ENCODE results near the gene YY1.

Gene YY1

GRCh38 chr14:100289916-100290606 lies 51.1 kb downstream of the YY1 start:
- H3K4me1 ChIP-seq (ENCODE audit: insufficient read depth, low read length, severe bottlenecking), result peaks cover 5% of the 10 kb centered on the region
- H3K9me2 ChIP-seq (ENCODE audit: low read depth, low read length), result no peaks in the 10 kb centered on the region
- no peaks in the 10 kb centered on the region for H3F3A ChIP-seq (ENCODE audit: insufficient read depth, low read length)
- no peak overlapping the region for H3K4me2 ChIP-seq (ENCODE audit: low read length)
- H4K20me1 ChIP-seq (ENCODE audit: insufficient read depth, low read length), result no peaks in the 10 kb centered on the region
- H3K79me2 ChIP-seq (ENCODE audit: insufficient read depth, low read length), result no peaks in the 10 kb centered on the region
- no peak overlapping the region for H3K9ac ChIP-seq (ENCODE audit: low read length)
- H2AFZ ChIP-seq (ENCODE audit: low read length), result no peak overlapping the region
- no peaks in the 10 kb centered on the region for H3K9me3 ChIP-seq (ENCODE audit: low read length)
- no peaks in the 10 kb centered on the region for H3K36me3 ChIP-seq (ENCODE audit: insufficient read depth, low read length)
- H3K27me3 ChIP-seq (ENCODE audit: insufficient read depth, low read length), result no peaks in the 10 kb centered on the region
- TF ChIP-seq EZH2 (IDR thresholded peaks at IDR 0.05; ENCODE audit: borderline replicate concordance, low read length), result no peak
- TF ChIP-seq CTCF (IDR thresholded peaks at IDR 0.05; ENCODE audit: low read length), result no peak
- no peak overlapping the region for H3K4me3 ChIP-seq (ENCODE audit: low read depth, low read length, poor library complexity, severe bottlenecking)
- no peak overlapping the region for H3K27ac ChIP-seq (ENCODE audit: low read depth, low read length, poor library complexity, severe bottlenecking)

GRCh38 chr14:100290607-100291304 lies 51.8 kb downstream of the YY1 start:
- Histone ChIP-seq H3K79me2 (ENCODE audit: insufficient read depth, low read length) (no peaks in the 10 kb centered on the region), H3K4me2 (ENCODE audit: low read length) (no peak overlapping the region), H3K27ac (ENCODE audit: low read depth, low read length, poor library complexity, severe bottlenecking) (no peak overlapping the region), H4K20me1 (ENCODE audit: insufficient read depth, low read length) (no peaks in the 10 kb centered on the region), H3K9ac (ENCODE audit: low read length) (no peak overlapping the region), H3F3A (ENCODE audit: insufficient read depth, low read length) (no peaks in the 10 kb centered on the region), H3K27me3 (ENCODE audit: insufficient read depth, low read length) (no peaks in the 10 kb centered on the region), H3K9me3 (ENCODE audit: low read length) (no peaks in the 10 kb centered on the region), H3K4me3 (ENCODE audit: low read depth, low read length, poor library complexity, severe bottlenecking) (no peak overlapping the region), H3K4me1 (ENCODE audit: insufficient read depth, low read length, severe bottlenecking) (peaks cover 3% of the 10 kb centered on the region), H3K36me3 (ENCODE audit: insufficient read depth, low read length) (no peaks in the 10 kb centered on the region), H3K9me2 (ENCODE audit: low read depth, low read length) (no peaks in the 10 kb centered on the region), H2AFZ (ENCODE audit: low read length) (no peak overlapping the region)
- TF ChIP-seq EZH2 (IDR thresholded peaks at IDR 0.05; ENCODE audit: borderline replicate concordance, low read length) (no peak), CTCF (IDR thresholded peaks at IDR 0.05; ENCODE audit: low read length) (no peak)

- H3K4me1 ChIP-seq (ENCODE audit: insufficient read depth, low read length, severe bottlenecking), result no peaks in the 10 kb centered on the region
- H2AFZ ChIP-seq (ENCODE audit: low read length), result no peak overlapping the region
- H3F3A ChIP-seq (ENCODE audit: insufficient read depth, low read length), result no peaks in the 10 kb centered on the region
- H3K9me2 ChIP-seq (ENCODE audit: low read depth, low read length), result no peaks in the 10 kb centered on the region
- no peaks in the 10 kb centered on the region for H3K36me3 ChIP-seq (ENCODE audit: insufficient read depth, low read length)
- no peaks in the 10 kb centered on the region for H3K9me3 ChIP-seq (ENCODE audit: low read length)
- no peak overlapping the region for H3K4me2 ChIP-seq (ENCODE audit: low read length)
- H3K79me2 ChIP-seq (ENCODE audit: insufficient read depth, low read length), result no peaks in the 10 kb centered on the region
- TF ChIP-seq CTCF (IDR thresholded peaks at IDR 0.05; ENCODE audit: low read length), result no peak
- no peak for TF ChIP-seq EZH2 (IDR thresholded peaks at IDR 0.05; ENCODE audit: borderline replicate concordance, low read length)
- H4K20me1 ChIP-seq (ENCODE audit: insufficient read depth, low read length), result no peaks in the 10 kb centered on the region
- H3K27ac ChIP-seq (ENCODE audit: low read depth, low read length, poor library complexity, severe bottlenecking), result no peak overlapping the region
- H3K27me3 ChIP-seq (ENCODE audit: insufficient read depth, low read length), result no peaks in the 10 kb centered on the region
- H3K9ac ChIP-seq (ENCODE audit: low read length), result no peak overlapping the region
- no peak overlapping the region for H3K4me3 ChIP-seq (ENCODE audit: low read depth, low read length, poor library complexity, severe bottlenecking)
Observed at GRCh38 chr14:100291305-100292075, 52.5 kb downstream of the YY1 start.
